Skeletal muscle satellite cell (primary cell): ENCODE measurements around the gene WDR59.
"Not testable (repeated sequence)": the region's sequence is repeated elsewhere in the genome, so short reads cannot be mapped to it uniquely, and the experiment has no call there.

Experiments
- H3K27me3 ChIP-seq: 2 replicates; pipeline ENCODE4 v1.7.0; 2013; ENCODE audit warnings: low read length; ENCODE audit not compliant: control insufficient read depth, insufficient read depth
- H3K36me3 ChIP-seq: 2 replicates; pipeline ENCODE4 v1.7.0; 2013; ENCODE audit warnings: mild to moderate bottlenecking, control low read depth, low read length; ENCODE audit not compliant: insufficient read depth
- H3K4me1 ChIP-seq: 2 replicates; pipeline ENCODE4 v1.7.0; 2013; ENCODE audit warnings: low read length; ENCODE audit not compliant: control insufficient read depth, insufficient read depth
- H3K4me2 ChIP-seq: 2 replicates; pipeline ENCODE4 v1.7.0; 2013; ENCODE audit warnings: mild to moderate bottlenecking, low read length
- H3K4me3 ChIP-seq: 2 replicates; pipeline ENCODE4 v1.7.0; 2013; ENCODE audit warnings: low read length
- H3K9ac ChIP-seq: 2 replicates; pipeline ENCODE4 v1.7.0; 2013; ENCODE audit warnings: mild to moderate bottlenecking, low read depth, low read length, moderate library complexity
- H3K9me3 ChIP-seq: replicated peaks from 2 replicates; pipeline ENCODE4 v1.7.0; 2013; ENCODE audit warnings: mild to moderate bottlenecking, control low read depth, low read length

The WDR59 gene

DNA sequence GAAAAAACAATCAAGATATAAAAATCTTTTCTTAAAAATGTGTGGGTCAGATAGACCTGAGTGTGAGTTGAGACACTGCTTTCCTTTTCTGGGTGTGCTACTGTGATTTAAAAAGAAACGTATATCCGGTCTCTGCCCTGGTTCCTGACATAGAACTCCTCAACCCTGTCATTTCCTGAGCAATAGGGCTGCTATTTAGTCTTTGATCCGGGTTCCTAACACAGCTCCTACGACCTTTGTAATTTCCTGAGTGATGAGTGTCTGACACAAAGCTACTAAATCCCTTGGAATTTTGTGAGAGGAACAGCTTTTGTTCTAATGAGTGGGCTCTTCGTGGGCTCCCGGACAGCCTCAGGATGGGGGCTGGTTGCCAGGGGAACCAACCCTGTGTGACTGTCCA, 116.4 kb downstream of the WDR59 start:
- Histone ChIP-seq H3K4me1 (peaks cover 8% of the 10 kb centered on the region), H3K36me3 (peaks cover 5% of the 10 kb centered on the region), H3K4me2 (no peak overlapping the region), H3K9ac (no peak overlapping the region), H3K27me3 (no peaks in the 10 kb centered on the region), H3K9me3 (no peaks in the 10 kb centered on the region), H3K4me3 (no peak overlapping the region)

DNA sequence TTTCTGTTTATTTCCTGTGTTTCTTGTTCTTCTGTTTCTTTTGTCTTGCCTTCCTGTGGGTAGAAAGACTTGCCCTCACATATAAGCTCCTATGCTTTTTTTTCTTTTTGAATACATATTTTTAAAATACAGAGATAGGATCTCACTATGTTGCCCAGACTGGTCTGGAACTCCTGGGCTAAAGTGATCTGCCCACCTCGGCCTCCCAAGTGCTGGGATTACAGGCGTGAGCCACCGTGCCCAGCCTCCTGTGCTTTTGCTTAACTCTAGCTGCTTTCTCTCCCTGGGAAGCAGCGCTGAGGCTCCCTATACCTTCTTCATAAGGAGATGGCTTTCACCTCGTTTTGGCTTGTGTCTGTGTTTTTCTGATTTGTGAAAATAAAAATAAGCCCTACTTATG, 116.9 kb downstream of the WDR59 start:
- Histone ChIP-seq H3K4me1 (peaks cover 8% of the 10 kb centered on the region), H3K36me3 (peaks cover 5% of the 10 kb centered on the region), H3K27me3 (no peaks in the 10 kb centered on the region), H3K4me2 (no peak overlapping the region), H3K9ac (no peak overlapping the region), H3K9me3 (no peaks in the 10 kb centered on the region), H3K4me3 (no peak overlapping the region)

DNA sequence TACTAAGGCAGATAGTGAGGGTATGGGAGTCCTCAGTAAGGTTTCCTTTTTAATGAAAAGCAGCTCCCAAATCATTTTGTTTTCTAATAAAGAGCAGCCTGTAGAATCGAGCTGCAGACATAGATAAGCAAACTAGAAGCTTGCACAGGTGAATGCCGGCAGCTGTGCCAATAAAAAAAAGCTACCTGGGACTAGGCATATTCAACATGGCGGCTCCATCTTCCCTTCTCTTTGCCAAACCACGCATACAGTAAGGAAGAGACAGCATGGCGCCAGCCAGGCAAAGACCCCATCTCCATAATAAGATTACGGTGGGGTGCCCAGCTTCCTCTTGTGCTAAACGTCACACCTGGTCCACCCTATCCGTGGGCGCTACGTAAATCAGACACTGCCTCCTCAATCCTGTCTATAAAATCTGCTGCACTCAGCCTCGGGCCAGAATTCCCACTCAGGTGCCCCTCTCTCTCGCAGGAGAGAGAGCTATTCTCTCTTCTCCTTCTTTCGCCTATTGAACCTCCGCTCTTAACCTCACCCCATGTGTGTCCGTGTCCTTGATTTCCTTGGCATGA, 117.6 kb downstream of the WDR59 start:
- Histone ChIP-seq H3K36me3 (peaks cover 5% of the 10 kb centered on the region), H3K27me3 (no peaks in the 10 kb centered on the region), H3K4me3 (no peak overlapping the region), H3K4me1 (peaks cover 8% of the 10 kb centered on the region), H3K4me2 (no peak overlapping the region), H3K9me3 (no peaks in the 10 kb centered on the region), H3K9ac (no peak overlapping the region)

DNA sequence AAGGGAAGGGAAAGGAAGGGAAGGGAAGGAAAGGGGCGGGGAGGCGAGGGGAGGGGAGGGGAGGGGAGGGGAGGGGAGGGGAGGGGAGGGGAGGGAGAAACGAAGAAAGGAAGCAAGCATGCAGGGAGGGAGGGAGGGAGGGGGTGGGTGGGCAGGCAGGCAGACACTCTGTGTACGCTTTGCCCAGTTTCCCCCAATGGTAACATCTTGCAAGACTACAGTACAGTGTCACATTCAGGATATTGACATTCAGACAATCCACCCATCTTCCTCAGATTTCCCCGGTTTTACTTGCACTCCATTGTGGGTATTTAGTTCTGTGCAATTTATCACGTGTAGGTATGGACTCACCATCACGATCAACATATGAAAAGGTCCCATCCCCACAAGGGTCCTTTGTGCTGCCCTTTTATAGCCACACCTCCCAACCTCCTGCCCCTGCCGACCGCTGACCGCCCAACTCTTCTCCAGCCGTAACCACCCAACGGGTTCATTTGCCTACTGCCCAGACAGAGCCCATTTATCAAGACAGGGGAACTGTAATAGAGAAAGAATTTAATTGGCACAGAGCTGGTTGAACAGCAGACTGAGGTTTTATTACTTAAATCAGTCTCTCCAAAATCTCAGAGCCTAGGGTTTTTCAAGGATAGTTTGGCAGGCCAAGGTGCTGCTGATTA, 118.9 kb downstream of the WDR59 start:
- Histone ChIP-seq H3K36me3 (no peaks in the 10 kb centered on the region), H3K4me2 (no peak overlapping the region), H3K9ac (no peak overlapping the region), H3K4me3 (no peak overlapping the region), H3K4me1 (peaks cover 8% of the 10 kb centered on the region), H3K9me3 (no peaks in the 10 kb centered on the region), H3K27me3 (peaks cover 2% of the 10 kb centered on the region)

DNA sequence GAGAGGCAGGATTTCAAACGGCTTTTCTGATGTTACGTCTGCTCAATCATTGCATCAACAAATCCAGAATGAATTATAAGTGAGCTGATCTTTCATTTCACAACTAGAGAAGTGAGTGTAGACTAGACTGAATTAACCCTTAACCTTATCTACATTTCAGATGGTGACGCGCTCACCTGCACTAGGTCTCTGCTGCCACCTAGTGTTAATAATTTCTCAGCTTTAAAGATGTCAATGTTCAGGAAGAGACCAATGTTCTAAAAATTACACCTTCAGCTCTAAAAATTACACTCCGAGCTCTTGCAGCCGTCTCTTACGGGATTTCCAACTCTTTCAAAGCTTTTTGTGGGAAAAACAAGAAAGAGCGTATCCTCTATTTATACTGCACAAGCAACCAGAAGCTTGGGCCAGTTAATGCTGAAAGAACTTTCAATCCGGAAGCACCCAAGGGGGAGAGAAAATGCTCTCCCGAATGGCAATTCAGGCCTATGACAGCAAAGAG, 122.1 kb downstream of the WDR59 start:
- Histone ChIP-seq H3K4me1 (no peaks in the 10 kb centered on the region), H3K9ac (no peak overlapping the region), H3K4me2 (no peak overlapping the region), H3K27me3 (peaks cover 18% of the 10 kb centered on the region), H3K9me3 (no peaks in the 10 kb centered on the region), H3K4me3 (no peak overlapping the region), H3K36me3 (no peaks in the 10 kb centered on the region)

DNA sequence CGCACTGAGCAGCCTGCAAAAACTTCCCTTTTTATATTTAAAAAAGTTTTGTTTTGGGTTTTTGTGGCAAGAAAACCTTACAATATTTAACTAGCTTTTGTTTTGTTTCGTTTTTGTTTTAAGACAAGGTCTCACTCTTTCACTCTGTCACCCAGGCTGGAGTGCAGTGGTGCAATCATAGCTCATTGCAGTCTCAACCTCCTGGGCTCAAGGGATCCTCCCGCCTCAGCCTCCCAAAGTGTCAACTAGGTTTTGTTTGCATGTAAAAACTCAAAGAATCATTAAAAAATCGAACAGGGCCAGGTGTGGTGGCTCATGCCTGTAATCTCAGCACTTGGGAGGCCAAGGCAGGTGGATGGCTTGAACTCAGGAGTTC, 132.4 kb downstream of the WDR59 start:
- no peak overlapping the region for H3K4me3 ChIP-seq
- peaks cover 6% of the 10 kb centered on the region for H3K27me3 ChIP-seq
- H3K9ac ChIP-seq, result no peak overlapping the region
- H3K4me1 ChIP-seq, result no peaks in the 10 kb centered on the region
- no peaks in the 10 kb centered on the region for H3K36me3 ChIP-seq
- no peak overlapping the region for H3K4me2 ChIP-seq
- H3K9me3 ChIP-seq, result no peaks in the 10 kb centered on the region

DNA sequence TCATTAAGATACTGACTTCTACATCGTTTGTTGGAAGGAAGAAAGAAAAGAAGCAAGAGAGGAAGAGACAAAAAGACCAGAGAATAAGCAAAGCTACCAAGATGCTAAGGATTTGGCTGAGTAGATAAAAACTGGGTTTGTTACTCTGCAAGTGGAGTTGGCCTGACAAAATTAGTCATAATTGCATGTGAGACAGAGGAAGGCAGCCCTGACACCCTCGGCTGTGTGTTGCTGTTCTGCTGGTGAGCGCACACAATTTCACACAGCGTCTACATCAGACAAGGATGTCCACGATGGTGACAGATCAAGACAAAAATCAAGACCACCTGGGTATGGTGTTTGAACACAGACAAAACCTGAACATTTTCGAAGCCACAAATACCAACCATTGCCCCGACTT, 134.9 kb downstream of the WDR59 start:
- peaks cover 19% of the 10 kb centered on the region for H3K27me3 ChIP-seq
- H3K4me3 ChIP-seq, result no peak overlapping the region
- no peaks in the 10 kb centered on the region for H3K4me1 ChIP-seq
- no peaks in the 10 kb centered on the region for H3K36me3 ChIP-seq
- no peak overlapping the region for H3K9ac ChIP-seq
- H3K4me2 ChIP-seq, result no peak overlapping the region
- no peaks in the 10 kb centered on the region for H3K9me3 ChIP-seq

DNA sequence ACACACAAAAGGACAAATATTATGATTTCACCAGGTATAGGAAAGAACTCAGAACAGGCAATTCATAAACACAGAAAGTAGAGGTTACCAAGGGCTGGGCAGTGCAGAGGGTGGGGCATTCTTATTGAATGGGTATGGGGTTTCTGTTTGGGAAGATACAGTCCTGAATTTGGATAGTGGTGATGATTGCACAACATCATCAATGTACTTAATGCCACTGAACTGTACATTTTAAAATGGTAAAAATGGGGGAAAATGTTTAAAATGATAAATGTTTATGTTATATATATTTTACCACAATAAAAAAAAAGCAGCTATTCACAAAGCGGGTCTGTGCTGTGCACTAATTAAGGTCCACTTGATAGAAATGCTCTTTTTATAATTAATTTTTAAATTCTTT, 137.7 kb downstream of the WDR59 start:
- no peak overlapping the region for H3K4me2 ChIP-seq
- no peaks in the 10 kb centered on the region for H3K4me1 ChIP-seq
- H3K4me3 ChIP-seq, result no peak overlapping the region
- H3K36me3 ChIP-seq, result no peaks in the 10 kb centered on the region
- no peak overlapping the region for H3K9ac ChIP-seq
- H3K27me3 ChIP-seq, result peaks cover 33% of the 10 kb centered on the region
- H3K9me3 ChIP-seq, result no peaks in the 10 kb centered on the region

DNA sequence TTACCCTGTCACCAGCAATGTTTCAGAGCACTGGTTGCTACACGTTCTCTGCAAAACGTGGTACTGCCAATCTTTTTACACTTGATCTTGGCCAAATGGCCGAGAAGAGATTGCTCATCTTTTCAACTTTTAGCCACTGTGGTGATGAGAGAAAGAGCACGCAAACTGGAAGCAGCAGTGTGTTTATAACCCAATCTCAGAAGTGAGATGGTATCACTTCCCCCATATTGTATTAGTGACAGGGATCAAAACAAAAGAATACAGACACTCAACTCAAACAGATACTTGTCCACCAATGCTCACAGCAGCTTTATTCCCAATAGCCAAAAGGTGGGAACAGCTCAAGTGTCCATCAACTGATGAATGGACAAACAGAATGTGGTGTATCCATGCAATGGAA, 138.2 kb downstream of the WDR59 start:
- no peak overlapping the region for H3K4me2 ChIP-seq
- peaks cover 37% of the 10 kb centered on the region for H3K27me3 ChIP-seq
- no peak overlapping the region for H3K4me3 ChIP-seq

DNA sequence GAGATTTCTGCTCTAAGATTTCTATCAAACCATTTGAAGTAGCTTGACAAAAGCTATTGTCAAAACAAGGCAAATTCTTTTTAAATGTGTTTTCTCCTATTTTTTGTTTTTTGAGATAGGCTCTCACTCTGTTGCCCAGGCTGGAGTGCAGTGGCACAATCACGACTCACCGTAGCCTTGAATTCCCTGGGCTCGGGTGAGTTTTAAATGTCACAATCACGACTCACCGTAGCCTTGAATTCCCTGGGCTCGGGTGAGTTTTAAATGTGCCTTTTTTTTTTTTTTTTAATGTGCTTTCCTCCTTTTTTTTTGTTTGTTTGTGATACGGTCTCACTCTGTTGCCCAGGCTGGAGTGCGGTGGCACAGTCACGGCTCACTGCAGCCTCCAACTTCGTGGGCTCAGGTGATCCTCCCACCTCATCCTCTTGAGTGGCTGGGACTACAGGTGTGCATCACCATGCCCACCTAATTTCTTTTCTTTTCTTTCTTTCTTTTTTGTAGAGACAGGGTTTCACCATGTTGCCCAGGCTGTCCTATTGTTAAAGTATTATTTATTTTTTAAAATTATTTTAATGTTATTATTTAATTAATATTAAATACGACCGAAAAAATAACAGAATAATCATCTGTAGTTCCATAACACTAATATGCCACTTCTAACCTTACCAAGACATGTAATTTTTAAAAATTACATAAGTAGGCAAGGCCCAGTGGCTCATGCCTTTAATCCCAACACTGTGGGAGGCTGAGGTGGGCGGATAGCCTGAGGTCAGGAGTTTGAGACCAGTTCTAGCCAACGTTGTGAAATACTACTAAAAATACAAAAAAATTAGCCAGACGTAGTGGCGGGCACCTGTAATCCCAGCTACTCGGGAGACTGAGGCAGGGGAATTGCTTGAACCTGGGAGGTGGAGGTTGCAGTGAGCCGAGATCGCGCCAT, 140.6 kb downstream of the WDR59 start:
- Histone ChIP-seq H3K9ac (no peak overlapping the region), H3K36me3 (no peaks in the 10 kb centered on the region), H3K4me2 (no peak overlapping the region), H3K4me3 (no peak overlapping the region), H3K9me3 (no peaks in the 10 kb centered on the region), H3K4me1 (no peaks in the 10 kb centered on the region), H3K27me3 (peaks cover 42% of the 10 kb centered on the region)

More for the DNA sequence above, 138.2 kb downstream of the WDR59 start:
- no peak overlapping the region for H3K9ac ChIP-seq
- H3K36me3 ChIP-seq, result no peaks in the 10 kb centered on the region
- no peaks in the 10 kb centered on the region for H3K9me3 ChIP-seq
- H3K4me1 ChIP-seq, result no peaks in the 10 kb centered on the region

DNA sequence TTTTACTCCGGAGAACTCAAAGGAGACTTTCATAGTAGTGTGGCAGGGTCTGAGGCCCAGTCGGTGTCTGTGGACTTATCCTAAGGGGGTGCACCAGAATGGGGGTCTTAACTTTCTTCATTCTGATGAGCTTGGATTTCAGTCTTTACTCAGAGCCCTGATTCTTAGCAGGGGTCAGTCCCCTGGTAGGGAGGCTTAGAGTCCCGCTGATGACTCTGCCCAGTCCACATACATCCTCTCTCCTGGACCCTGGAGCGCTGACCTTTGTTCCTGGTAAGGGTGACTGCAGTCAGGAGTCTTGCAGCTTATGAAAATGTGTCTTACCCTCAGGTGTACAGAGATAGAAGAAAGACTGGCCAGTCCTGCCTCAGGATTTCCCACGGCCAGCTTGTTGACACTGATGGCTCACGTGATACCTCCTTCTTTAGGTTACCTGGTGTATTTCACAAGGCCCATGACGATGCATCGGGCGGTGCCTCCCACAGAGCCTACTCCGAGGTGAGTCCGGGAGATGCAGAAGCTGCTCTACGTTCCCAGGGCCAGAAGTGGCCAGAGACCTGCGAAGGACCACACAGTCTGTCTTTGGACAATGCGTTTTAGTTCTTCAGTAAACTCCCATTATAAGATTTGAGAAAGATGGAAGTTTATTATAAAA, 141.4 kb downstream of the WDR59 start:
- not testable (repeated sequence) for H3K4me2 ChIP-seq, H3K36me3 ChIP-seq, H3K9ac ChIP-seq, H3K4me3 ChIP-seq, H3K9me3 ChIP-seq, H3K4me1 ChIP-seq
- peaks cover 42% of the 10 kb centered on the region for H3K27me3 ChIP-seq
